ENCODE measurements around the gene EGF.
"Not testable (repeated sequence)": the region's sequence is repeated elsewhere in the genome, so short reads cannot be mapped to it uniquely, and the experiment has no call there.

EGF gene

GRCh38 chr4:109914322-109914721, 1.6 kb downstream of the EGF start:
- no peak for DNase-seq (ENCODE audit: low spot score)

DNA sequence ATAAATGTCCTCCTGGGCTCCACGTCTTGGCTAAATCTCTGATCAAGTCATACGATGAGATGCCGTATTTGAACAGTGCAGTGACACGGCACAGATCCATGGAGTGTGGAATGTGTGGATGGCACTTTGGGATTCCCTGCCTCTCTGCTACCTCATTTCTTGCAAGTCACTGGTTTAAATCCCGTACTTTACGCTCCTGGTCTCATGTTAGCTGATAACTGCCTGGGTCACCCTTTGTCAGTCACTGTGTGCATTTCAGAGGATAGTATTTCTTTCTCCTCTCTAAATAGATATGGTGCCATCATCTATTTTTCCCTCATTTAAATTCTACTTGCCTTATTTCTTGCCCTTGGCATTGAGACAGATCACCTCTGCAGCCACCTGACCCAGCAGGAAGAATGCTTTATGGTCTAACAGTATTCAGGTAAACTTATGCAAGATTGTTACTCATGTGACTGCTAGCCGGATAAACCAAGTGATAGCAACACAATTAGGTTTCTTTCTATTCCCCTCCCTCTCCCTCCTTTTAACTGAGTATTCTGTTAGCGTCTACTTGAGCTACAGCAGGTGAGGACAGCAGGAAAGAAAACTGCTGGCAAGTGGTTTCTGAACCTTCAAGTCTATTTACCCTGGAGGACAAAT, 2.8 kb downstream of the EGF start:
- no peak for DNase-seq (ENCODE audit: low spot score)

GRCh38 chr4:109916027-109916409, 3.3 kb downstream of the EGF start:
- no peak for DNase-seq (ENCODE audit: low spot score)

- DNase-seq (ENCODE audit: low spot score), result peak; percentile 20
Measured at GRCh38 chr4:109921384-109921808, 8.7 kb downstream of the EGF start.

DNA sequence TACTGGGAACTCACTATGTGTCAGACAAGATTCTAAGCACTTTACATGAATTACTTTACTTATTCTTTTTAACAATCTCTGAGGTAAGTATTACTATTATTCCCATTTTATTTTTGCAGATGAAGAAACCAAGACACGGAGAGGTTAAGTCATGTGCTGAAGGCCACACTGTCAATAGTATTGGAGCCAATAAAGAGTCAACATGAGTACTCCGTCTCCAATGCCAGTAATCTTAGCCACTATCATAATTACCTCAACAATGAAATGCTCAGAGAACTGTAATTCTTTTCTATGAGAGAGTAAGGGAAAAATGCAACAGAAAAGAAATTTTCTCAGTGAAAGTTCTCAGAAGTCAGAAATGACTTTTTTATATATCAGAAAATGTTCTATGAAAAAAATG, 12.7 kb downstream of the EGF start:
- DNase-seq (ENCODE audit: low spot score), result no peak

DNA sequence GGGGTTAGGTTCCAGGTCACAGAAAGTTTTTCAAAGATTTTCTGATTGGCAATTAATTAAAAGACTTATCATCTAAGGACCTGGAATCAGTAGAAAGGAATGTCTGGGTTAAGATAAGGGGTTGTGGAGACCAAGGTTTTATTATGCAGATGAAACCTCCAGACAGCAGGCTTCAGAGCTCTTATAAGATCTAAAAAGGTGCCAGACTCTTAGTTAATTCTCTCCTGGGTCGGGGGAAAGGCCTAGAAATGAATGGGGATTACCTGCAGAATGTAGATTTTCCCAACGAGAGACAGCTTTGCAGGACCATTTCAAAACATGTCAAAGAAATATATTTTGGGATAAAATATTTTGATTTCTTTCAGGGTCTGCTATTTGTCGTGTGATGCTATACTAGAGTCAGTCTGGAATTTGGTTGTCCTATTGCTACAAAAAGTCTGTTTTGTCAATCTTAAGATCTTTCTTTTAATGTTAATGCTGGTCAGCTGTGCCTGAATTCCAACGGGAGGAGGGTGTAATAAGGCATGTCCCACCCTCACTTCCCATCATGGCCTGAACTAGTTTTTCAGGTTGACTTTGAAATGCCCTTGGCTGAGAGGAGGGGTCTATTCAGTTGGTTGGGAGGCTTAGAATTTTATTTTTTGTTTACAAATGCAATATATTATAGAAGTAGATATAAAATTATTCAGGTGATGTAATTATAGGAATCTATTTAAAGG, 15.8 kb downstream of the EGF start:
- DNase-seq (ENCODE audit: low spot score), result no peak

DNA sequence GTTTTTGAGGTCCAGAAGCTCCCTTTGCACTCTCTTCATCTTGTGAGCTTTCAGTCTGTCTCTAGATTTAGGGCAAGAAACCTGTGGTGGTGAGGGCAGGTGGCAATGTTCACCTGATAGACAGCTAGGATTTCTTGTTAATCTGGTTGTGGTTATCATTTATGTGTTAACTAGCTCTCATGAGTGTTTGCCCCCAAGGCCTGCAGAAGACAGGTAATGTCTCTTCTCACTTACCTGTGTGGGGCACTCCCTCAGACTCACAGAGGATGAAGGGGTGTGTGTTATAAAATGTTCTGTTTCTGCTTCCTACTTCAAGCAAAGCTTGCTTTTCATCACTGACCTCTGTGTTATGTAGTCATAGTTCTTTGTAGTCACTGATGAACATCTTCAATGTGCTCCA, 17.8 kb downstream of the EGF start:
- DNase-seq (ENCODE audit: low spot score), result no peak

GRCh38 chr4:109930872-109931271, 18.2 kb downstream of the EGF start:
- DNase-seq (ENCODE audit: low spot score), result no peak

DNA sequence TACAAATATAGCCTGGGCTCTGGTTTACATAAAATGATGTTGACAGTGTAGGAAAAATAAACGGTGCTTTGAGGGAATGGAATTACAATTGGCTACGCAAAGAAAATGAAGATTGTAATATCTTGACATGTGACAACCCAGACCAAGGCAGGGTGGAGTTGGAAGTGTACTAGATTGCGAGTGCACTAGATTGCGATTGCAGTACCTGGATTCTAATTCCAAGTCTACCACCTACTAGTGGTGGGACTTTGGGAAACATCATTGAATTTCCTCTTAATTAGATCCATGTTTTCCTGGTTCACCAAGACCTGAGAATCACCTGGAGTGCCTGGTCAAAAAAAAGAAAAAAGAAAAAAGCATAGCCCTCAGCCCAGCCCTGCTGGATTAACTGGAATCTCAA, 18.6 kb downstream of the EGF start:
- no peak for DNase-seq (ENCODE audit: low spot score)

DNA sequence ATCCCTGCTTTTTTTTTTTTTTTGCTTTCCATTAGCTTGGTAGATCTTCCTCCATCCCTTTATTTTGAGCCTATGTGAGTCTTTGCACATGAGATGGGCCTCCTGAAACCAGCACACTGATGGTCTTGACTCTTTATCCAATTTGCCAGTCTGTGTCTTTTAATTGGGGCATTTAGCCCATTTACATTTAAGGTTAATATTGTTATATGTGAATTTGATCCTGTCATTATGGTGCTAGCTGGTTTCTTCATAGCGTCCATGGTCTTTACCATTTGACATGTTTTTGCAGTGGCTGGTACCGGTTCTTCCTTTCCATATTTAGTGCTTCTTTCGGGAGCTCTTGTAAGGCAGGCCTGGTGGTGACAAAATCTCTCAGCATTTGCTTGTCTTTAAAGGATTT, 24.7 kb downstream of the EGF start:
- DNase-seq (ENCODE audit: low spot score), result not testable (repeated sequence)

DNA sequence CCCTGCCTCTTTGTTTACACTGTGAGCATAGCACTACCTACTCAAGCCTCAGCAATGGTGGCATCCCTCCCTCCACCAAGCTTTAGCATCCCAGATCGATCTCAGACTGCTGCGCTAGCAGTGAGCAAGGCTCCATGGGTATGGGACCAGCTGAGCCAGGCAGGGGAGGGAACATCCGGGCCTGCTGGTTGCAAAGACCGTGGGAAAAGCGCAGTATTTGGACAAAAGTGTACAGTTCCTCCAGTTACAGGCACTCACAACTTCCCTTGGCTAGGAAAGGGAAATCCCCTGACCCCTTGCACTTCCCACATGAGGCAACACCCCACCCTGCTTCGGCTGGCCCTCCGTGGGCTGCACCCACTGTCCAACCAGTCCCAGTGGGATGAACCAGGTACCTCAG, 26.5 kb downstream of the EGF start:
- DNase-seq (ENCODE audit: low spot score), result no peak

GRCh38 chr4:109942292-109942926, 29.7 kb downstream of the EGF start:
- DNase-seq (ENCODE audit: low spot score), result no peak

DNA sequence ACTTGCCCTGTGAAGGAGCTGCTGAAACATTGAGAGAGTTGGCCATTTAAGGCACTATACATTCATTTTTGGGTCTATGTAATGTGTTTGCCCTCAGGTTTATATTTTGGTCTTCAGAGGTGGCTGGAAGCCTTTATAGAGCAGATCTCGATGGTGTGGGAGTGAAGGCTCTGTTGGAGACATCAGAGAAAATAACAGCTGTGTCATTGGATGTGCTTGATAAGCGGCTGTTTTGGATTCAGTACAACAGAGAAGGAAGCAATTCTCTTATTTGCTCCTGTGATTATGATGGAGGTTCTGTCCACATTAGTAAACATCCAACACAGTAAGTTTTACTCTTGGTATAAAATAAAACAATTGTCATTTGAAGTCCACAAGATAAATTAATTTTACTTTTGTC, 31.1 kb downstream of the EGF start:
- DNase-seq (ENCODE audit: low spot score), result no peak

GRCh38 chr4:109944591-109944990, 31.9 kb downstream of the EGF start:
- no peak for DNase-seq (ENCODE audit: low spot score)

GRCh38 chr4:109945056-109945455, 32.4 kb downstream of the EGF start:
- DNase-seq (ENCODE audit: low spot score), result no peak

DNA sequence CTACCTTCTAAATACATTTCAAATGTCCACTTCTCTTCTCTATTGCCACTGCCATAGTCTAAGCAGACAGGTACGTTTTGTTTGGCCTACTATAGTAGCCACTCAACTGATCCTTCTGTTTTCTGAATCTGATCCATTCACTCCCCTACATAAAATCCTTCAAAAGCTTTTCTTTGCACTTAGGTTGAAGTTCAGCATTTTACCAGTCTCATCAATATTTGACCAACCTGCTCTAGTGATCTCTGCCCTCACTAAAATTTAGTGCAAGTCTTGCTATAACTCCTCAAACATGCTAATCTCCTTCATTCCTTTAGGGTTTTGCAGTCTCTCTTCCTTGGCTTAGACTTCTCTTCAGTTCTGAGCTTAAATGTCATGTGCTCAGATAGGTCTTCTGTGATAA, 33.4 kb downstream of the EGF start:
- DNase-seq (ENCODE audit: low spot score), result no peak

DNA sequence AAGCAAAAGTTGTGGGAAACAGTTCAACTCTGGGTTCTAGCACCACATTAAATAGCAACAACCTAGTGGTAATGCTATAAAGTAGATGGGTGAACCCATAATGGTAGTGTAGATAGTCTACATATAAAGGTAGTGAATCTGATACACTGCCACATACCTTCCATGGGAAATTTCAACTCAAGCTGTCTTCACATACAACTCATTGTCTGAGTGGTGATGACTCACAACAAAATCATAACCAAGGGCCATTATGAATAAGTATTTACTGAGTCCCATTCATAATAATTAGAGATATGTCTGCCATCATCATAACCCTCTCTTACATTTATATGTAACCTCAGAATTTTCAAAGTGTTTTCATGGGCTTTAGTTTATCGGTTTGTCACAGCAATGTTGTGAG, 34.8 kb downstream of the EGF start:
- no peak for DNase-seq (ENCODE audit: low spot score)

- DNase-seq (ENCODE audit: low spot score), result no peak
Measured at GRCh38 chr4:109947918-109948317, 35.2 kb downstream of the EGF start.

DNA sequence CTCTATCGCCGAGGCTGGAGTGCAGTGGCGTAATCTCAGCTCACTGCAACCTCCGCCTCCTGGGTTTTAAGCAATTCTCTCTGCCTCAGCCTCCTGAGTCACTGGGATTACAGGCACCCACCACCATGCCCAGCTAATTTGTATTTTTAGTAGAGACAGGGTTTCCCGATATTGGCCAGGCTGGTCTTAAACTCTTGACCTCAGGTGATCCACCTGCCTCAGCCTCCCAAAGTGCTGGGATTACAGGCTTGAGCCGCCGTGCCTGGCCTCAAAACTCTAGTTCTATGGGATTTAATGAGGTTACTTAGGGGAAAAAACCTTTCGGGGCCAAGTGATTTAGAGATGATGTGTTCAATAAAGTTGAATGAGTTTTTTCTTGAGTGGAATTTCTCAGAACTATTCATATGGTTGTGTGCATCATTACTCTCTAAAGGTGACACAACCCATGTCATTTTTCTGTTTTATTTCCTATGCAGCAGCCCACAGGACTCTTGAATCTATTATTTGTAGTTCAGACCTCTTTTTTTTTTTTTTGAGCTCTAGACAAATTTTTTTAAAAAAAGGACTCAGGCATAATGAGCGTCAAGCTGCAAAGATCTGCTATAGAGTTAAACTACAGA, 36.5 kb downstream of the EGF start:
- not testable (repeated sequence) for DNase-seq (ENCODE audit: low spot score)

GRCh38 chr4:109952612-109953011, 39.9 kb downstream of the EGF start:
- DNase-seq (ENCODE audit: low spot score), result no peak

GRCh38 chr4:109953556-109953955, 40.9 kb downstream of the EGF start:
- no peak for DNase-seq (ENCODE audit: low spot score)

- no peak for DNase-seq (ENCODE audit: low spot score)
Measured at GRCh38 chr4:109955146-109955545, 42.5 kb downstream of the EGF start.

GRCh38 chr4:109957227-109957626, 44.5 kb downstream of the EGF start:
- DNase-seq (ENCODE audit: low spot score), result no peak
